ENCODE results near the gene DCXR.

DNA sequence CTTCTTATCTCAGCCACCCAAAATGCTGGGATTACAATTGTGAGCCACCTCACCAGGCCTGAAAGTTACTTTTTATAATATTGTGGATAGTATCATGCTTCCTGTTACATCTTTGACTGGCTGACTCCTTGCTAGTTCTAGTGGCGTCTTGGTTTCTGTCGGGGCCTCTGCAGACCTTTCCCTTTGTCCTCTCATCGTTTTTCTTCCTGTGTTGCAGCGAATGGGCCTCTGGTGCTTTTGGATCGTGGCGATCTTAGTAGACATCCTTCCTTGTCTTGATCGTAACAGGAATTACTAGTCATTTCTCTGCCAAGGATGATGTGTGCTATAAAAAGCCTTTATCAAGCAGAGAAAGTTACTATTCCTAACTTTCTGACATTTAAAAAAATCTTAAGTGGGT, 39.3 kb downstream of the DCXR start:
- TF ChIP-seq, protein P1, sequence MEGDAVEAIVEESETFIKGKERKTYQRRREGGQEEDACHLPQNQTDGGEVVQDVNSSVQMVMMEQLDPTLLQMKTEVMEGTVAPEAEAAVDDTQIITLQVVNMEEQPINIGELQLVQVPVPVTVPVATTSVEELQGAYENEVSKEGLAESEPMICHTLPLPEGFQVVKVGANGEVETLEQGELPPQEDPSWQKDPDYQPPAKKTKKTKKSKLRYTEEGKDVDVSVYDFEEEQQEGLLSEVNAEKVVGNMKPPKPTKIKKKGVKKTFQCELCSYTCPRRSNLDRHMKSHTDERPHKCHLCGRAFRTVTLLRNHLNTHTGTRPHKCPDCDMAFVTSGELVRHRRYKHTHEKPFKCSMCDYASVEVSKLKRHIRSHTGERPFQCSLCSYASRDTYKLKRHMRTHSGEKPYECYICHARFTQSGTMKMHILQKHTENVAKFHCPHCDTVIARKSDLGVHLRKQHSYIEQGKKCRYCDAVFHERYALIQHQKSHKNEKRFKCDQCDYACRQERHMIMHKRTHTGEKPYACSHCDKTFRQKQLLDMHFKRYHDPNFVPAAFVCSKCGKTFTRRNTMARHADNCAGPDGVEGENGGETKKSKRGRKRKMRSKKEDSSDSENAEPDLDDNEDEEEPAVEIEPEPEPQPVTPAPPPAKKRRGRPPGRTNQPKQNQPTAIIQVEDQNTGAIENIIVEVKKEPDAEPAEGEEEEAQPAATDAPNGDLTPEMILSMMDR (IDR thresholded peaks at IDR 0.05) = no peak
- TF ChIP-seq POLR2A (IDR thresholded peaks at IDR 0.05) = no peak
